Osteocyte (in vitro differentiated cells): ENCODE measurements around the gene PDE4A. TPM values are rescaled to one million over a fixed set of nuclear protein-coding genes. Genes with fewer than 3 reads are reported as not detected.
A peak's percentile ranks its signal among the peaks of the same experiment; 100 is the strongest.

Experiments used
- DNase-seq: peaks from one replicate; pipeline ENCODE4 v3.0.0; 2021; ENCODE audit warnings: mixed read lengths; ENCODE audit not compliant: unreplicated experiment; ENCODE audit errors: extremely low spot score
- H3K27ac Mint-ChIP-seq: one replicate; pipeline ENCODE4 v1.8.0; 2021; ENCODE audit warnings: mild to moderate bottlenecking, mixed read lengths; ENCODE audit not compliant: unreplicated experiment
- H3K27me3 Mint-ChIP-seq: one replicate; pipeline ENCODE4 v1.8.0; 2021; ENCODE audit warnings: mixed read lengths; ENCODE audit not compliant: unreplicated experiment
- H3K36me3 Mint-ChIP-seq: one replicate; pipeline ENCODE4 v1.8.0; 2021; ENCODE audit warnings: mixed read lengths; ENCODE audit not compliant: unreplicated experiment
- H3K4me1 Mint-ChIP-seq: one replicate; pipeline ENCODE4 v1.8.0; 2021; ENCODE audit warnings: mixed read lengths; ENCODE audit not compliant: unreplicated experiment
- H3K4me3 Mint-ChIP-seq: one replicate; pipeline ENCODE4 v1.8.0; 2021; ENCODE audit warnings: mild to moderate bottlenecking, moderate library complexity, mixed read lengths; ENCODE audit not compliant: unreplicated experiment
- H3K9me3 Mint-ChIP-seq: one replicate; pipeline ENCODE4 v1.8.0; 2021; ENCODE audit warnings: mixed read lengths; ENCODE audit not compliant: unreplicated experiment
- total RNA-seq: library from RNA; stranded (reverse); gene quantifications from 2 replicates; pipeline ENCODE4 v1.2.1, GENCODE V29; 2021
- TF ChIP-seq, protein P1 (sequence below): fragments of 200-600 bp; sonication (generic); IDR thresholded peaks from 2 replicates; pipeline ENCODE4 v1.5.0; 2021; ENCODE audit warnings: antibody characterized with exemption, mild to moderate bottlenecking, moderate library complexity

Gene PDE4A
- total RNA-seq, 1 donor from 2014 or later, result 12.7 TPM

DNA sequence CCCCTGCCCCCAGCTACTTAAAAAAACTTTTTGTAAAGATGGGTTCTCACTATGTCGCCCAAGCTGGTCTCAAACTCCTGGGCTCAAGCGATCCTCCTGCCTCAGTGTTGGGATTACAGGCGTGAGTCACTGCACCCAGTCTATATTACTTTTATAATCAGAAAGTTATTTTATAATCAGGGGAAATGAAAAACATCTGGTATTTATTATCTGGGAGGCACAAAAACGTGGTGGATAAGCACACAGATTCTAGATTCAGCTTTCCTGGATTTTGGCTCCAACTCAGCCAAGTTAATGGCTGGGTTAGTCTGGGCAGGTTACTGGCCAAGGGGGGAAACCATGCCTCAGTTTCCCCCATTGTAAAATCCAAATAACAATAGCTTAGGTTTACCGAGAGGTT lies 58.1 kb downstream of the PDE4A start:
- Mint-ChIP-seq H3K36me3 (no peaks in the 10 kb centered on the region), H3K4me3 (peak overlapping the region; percentile 19), H3K27ac (peak overlapping the region; percentile 34), H3K4me1 (peaks cover 17% of the 10 kb centered on the region), H3K27me3 (no peaks in the 10 kb centered on the region), H3K9me3 (no peaks in the 10 kb centered on the region)
- TF ChIP-seq, protein P1, sequence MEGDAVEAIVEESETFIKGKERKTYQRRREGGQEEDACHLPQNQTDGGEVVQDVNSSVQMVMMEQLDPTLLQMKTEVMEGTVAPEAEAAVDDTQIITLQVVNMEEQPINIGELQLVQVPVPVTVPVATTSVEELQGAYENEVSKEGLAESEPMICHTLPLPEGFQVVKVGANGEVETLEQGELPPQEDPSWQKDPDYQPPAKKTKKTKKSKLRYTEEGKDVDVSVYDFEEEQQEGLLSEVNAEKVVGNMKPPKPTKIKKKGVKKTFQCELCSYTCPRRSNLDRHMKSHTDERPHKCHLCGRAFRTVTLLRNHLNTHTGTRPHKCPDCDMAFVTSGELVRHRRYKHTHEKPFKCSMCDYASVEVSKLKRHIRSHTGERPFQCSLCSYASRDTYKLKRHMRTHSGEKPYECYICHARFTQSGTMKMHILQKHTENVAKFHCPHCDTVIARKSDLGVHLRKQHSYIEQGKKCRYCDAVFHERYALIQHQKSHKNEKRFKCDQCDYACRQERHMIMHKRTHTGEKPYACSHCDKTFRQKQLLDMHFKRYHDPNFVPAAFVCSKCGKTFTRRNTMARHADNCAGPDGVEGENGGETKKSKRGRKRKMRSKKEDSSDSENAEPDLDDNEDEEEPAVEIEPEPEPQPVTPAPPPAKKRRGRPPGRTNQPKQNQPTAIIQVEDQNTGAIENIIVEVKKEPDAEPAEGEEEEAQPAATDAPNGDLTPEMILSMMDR, result no peak
- DNase-seq, result no peak

DNA sequence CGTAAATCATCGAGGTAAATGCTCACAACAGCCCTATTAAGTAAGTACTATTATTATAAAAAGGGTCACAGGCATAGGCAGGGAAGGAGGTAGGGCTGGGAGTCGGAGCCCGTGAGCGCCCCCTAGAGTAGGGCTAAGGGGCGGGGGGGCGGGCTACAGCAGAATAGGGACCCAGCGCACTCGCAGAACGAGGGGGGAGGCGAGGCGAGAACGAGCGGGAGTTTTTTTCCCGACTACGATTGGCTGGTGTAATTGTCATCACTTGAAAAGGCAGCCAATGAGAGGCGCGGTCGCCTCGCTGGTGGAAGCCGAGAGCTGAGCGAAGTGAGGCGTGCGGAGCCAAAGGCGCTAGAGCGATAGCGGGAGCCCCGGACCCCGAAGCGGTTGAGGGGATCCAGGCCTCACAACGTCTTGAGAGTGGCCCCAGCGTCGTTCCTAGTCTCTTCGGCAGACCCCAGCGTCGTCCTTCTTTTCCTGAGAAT lies 58.6 kb downstream of the PDE4A start:
- H3K4me1 Mint-ChIP-seq, result peaks cover 17% of the 10 kb centered on the region
- peak; percentile 90 for DNase-seq
- no peaks in the 10 kb centered on the region for H3K36me3 Mint-ChIP-seq
- H3K4me3 Mint-ChIP-seq, result peak overlapping the region; percentile 64
- TF ChIP-seq, protein P1, result peak; percentile 68
- H3K27ac Mint-ChIP-seq, result peak overlapping the region; percentile 34
- no peaks in the 10 kb centered on the region for H3K9me3 Mint-ChIP-seq
- no peaks in the 10 kb centered on the region for H3K27me3 Mint-ChIP-seq

DNA sequence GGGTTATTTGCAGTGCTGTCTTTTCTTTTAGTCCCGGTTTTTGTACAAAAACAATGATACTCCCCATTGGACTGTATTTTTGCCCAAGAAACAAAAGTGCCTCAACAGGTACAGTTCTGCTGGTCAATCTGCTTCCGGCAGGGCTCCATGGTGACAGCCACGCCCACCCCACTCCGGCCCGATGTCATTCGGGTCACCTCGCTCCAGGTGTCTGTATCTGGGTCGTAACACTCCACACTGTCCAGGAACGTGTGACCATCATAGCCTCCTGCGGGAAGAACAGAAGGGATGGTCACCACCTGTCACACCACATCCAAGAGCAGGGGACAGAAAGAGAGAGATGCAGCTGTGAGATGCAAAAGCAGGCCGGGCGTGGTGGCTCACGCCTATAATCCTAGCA lies 66.2 kb downstream of the PDE4A start:
- Mint-ChIP-seq H3K4me1 (no peaks in the 10 kb centered on the region), H3K27me3 (no peaks in the 10 kb centered on the region), H3K27ac (no peak overlapping the region), H3K9me3 (no peaks in the 10 kb centered on the region), H3K36me3 (peaks cover 20% of the 10 kb centered on the region), H3K4me3 (no peak overlapping the region)
- TF ChIP-seq, protein P1, result no peak
- DNase-seq, result no peak

DNA sequence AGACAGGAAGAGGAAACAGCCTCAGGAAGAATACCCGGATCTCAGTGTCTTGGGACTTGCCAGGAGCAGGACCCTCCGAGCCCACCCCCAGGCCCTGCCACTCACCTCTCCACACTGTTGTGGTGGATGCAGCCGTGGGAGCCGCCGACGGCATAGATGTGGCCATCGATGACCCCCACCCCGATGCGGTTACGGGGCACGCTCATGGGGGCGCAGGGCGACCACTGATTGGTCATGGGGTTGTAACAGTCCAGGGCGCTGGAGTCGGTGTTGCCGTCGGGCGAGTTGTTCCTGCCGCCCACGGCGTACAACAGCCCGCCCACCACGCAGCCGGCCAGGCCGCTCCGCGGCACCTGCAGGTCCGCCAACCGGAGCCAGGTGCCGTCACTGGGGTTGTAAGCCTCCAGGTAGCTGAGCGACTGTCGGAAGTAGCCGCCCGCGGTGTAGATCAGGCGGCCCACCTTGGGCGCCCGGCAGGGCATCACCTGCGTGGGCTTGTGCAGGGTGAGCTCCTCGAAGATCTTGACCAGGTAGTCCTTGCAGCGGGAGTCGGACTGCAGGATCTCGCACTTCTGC lies 71.2 kb downstream of the PDE4A start:
- no peaks in the 10 kb centered on the region for H3K9me3 Mint-ChIP-seq
- TF ChIP-seq, protein P1, result no peak
- H3K4me3 Mint-ChIP-seq, result no peak overlapping the region
- DNase-seq, result no peak
- H3K27ac Mint-ChIP-seq, result no peak overlapping the region
- H3K27me3 Mint-ChIP-seq, result no peaks in the 10 kb centered on the region
- no peaks in the 10 kb centered on the region for H3K4me1 Mint-ChIP-seq
- H3K36me3 Mint-ChIP-seq, result peaks cover 16% of the 10 kb centered on the region

DNA sequence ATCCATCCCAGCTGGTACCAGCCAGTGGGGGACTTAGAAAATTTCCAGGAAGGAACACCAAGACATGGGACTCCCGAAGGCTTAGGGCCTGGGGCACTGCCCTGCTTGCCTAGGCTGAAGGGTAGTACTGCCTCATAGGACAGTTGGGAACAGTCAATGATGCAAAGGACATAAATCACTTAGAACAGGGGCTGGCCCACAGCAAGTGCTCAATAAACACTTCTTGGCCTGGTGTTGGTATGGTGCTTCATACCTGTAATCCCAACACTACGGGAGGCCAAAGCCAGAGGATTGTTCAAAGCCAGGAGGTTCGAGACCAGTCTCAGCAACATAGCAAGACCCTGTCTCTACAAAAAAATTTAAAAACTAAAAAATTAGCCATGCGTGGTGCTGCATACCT lies 77.0 kb downstream of the PDE4A start:
- TF ChIP-seq, protein P1, result no peak
- H3K27me3 Mint-ChIP-seq, result no peaks in the 10 kb centered on the region
- no peak for DNase-seq
- H3K4me3 Mint-ChIP-seq, result no peak overlapping the region
- H3K27ac Mint-ChIP-seq, result peak overlapping the region; percentile 12
- H3K4me1 Mint-ChIP-seq, result peaks cover 19% of the 10 kb centered on the region
- H3K36me3 Mint-ChIP-seq, result peaks cover 14% of the 10 kb centered on the region
- H3K9me3 Mint-ChIP-seq, result no peaks in the 10 kb centered on the region
